ENCODE results near the gene PCDHA5.

DNA sequence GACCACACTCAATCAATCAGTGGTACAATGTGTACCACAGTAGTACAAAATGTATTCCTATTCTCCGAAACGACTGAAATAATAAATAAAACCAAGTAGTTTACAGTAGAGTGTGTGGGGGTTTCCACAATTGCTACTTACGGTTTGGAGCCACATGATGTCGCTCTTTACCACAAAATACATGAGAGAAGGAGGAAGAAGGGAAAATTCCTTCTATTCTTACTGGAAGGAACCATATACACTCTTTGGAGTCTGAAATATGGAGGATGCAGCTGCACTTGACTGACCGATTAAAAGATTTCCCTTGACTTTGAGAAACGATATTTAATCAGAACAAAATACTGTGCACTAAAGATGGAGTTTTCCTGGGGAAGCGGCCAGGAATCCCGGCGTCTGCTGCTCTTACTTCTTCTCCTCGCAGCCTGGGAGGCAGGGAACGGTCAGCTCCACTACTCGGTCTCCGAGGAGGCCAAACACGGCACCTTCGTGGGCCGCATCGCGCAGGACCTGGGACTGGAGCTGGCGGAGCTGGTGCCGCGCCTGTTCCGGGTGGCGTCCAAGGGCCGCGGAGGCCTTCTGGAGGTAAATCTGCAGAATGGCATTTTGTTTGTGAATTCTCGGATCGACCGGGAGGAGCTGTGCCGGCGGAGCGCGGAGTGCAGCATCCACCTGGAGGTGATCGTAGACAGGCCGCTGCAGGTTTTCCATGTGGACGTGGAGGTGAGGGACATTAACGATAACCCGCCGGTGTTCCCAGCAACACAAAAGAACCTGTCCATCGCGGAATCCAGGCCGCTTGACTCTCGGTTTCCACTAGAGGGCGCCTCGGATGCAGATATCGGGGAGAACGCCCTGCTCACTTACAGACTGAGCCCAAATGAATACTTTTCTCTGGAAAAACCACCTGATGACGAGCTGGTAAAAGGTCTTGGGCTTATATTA is 14.3 kb upstream of the PCDHA5 start, which contains the start of gene PCDHA4:
- TF ChIP-seq, protein P1, sequence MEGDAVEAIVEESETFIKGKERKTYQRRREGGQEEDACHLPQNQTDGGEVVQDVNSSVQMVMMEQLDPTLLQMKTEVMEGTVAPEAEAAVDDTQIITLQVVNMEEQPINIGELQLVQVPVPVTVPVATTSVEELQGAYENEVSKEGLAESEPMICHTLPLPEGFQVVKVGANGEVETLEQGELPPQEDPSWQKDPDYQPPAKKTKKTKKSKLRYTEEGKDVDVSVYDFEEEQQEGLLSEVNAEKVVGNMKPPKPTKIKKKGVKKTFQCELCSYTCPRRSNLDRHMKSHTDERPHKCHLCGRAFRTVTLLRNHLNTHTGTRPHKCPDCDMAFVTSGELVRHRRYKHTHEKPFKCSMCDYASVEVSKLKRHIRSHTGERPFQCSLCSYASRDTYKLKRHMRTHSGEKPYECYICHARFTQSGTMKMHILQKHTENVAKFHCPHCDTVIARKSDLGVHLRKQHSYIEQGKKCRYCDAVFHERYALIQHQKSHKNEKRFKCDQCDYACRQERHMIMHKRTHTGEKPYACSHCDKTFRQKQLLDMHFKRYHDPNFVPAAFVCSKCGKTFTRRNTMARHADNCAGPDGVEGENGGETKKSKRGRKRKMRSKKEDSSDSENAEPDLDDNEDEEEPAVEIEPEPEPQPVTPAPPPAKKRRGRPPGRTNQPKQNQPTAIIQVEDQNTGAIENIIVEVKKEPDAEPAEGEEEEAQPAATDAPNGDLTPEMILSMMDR (IDR thresholded peaks at IDR 0.05), result no peak
- TF ChIP-seq POLR2A (IDR thresholded peaks at IDR 0.05), result no peak

Data from lower leg skin (tissue), 3 donors.